B cell (primary cell): ENCODE results near the gene BRSK2. TPM values are rescaled to one million over a fixed set of nuclear protein-coding genes. Genes with fewer than 3 reads are reported as not detected.

ENCODE experiments used
- ATAC-seq: fragments of 200-7000 bp; cut with Tn5 transposase; one replicate; pipeline ENCODE4 v1.10.0; 2021; ENCODE audit warnings: low read depth, mild to moderate bottlenecking, moderate number of reproducible peaks, moderate library complexity
- CTCF ChIA-PET: fragments of 350-600 bp; sonication (Branson Sonifier 250); formaldehyde crosslinking; loops from one replicate; lab custom pipeline; 2021; ENCODE audit warnings: antibody characterized with exemption, inconsistent platforms; lab: Charles Lee
- POLR2A ChIA-PET: fragments of 350-600 bp; sonication (Branson Sonifier 250); formaldehyde crosslinking; loops from one replicate; lab custom pipeline; 2021; ENCODE audit warnings: antibody characterized with exemption; lab: Charles Lee
- DNase-seq: peaks from one replicate; pipeline ENCODE4 v3.0.0; 2013
- H2AFZ ChIP-seq: 2 replicates; pipeline ENCODE4 v1.6.1; 2012; ENCODE audit warnings: mild to moderate bottlenecking, low read depth, low read length; ENCODE audit not compliant: insufficient read depth, poor library complexity, severe bottlenecking
- H3K27ac ChIP-seq, 2 donors: 1 replicate in 1 of 2; 2 replicates in 1 of 2; pipeline ENCODE4 v1.5.1; 2012 to 2013; ENCODE audit warnings: low read length in 2 of 2, mild to moderate bottlenecking in 2 of 2, moderate library complexity in 1 of 2
- H3K27me3 ChIP-seq, 4 experiments: fragments of 200-600 bp in 1 of 4; sonication (generic) in 1 of 4; replicated peaks in 1 of 4; 1 replicate in 2 of 4; 2 replicates in 2 of 4; pipeline versions ENCODE4 v1.6.1 to v1.7.0; 2013 to 2016; ENCODE audit warnings: low read length in 3 of 4, mild to moderate bottlenecking in 2 of 4, mixed read lengths in 1 of 4, moderate library complexity in 1 of 4; ENCODE audit not compliant: insufficient read depth in 4 of 4, control insufficient read depth in 3 of 4; ENCODE audit errors: control extremely low read depth in 1 of 4
- H3K36me3 ChIP-seq, 2 experiments: replicated peaks in 1 of 2; 1 replicate in 1 of 2; 2 replicates in 1 of 2; pipeline versions ENCODE4 v1.6.1 to v1.7.1; 2013; ENCODE audit warnings: low read length in 1 of 2; ENCODE audit not compliant: insufficient read depth in 2 of 2, control insufficient read depth in 1 of 2; ENCODE audit errors: control extremely low read depth in 1 of 2, extremely low read depth in 1 of 2
- H3K4me1 ChIP-seq, 2 donors: fragments of 200-600 bp in 1 of 2; sonication (generic) in 1 of 2; 1 replicate in 1 of 2; 2 replicates in 1 of 2; pipeline versions ENCODE4 v1.5.1 to v1.6.1; 2013 to 2017; ENCODE audit warnings: low read length in 2 of 2; ENCODE audit not compliant: control insufficient read depth in 2 of 2, insufficient read depth in 2 of 2
- H3K4me2 ChIP-seq: replicated peaks from 2 replicates; pipeline ENCODE3; 2012; ENCODE audit warnings: mild to moderate bottlenecking, low read depth, low read length; ENCODE audit not compliant: poor library complexity, severe bottlenecking
- H3K4me3 ChIP-seq, 5 experiments: fragments of 200-600 bp in 1 of 5; sonication (generic) in 1 of 5; 1 replicate in 3 of 5; 2 replicates in 2 of 5; pipeline versions ENCODE4 v1.5.1 to v1.7.0; 2011 to 2016; ENCODE audit warnings: low read length in 4 of 5, mild to moderate bottlenecking in 4 of 5, low read depth in 2 of 5, control low read depth in 1 of 5, moderate library complexity in 1 of 5; ENCODE audit not compliant: insufficient read depth in 1 of 5; ENCODE audit errors: control extremely low read depth in 1 of 5, extremely low read depth in 1 of 5
- H3K79me2 ChIP-seq: fragments of 200-600 bp; sonication (generic); one replicate; pipeline ENCODE4 v1.6.0; 2016; ENCODE audit warnings: low read length; ENCODE audit not compliant: control insufficient read depth, insufficient read depth
- H3K9ac ChIP-seq: fragments of 200-600 bp; sonication (generic); 2 replicates; pipeline ENCODE4 v1.6.1; 2017; ENCODE audit warnings: mild to moderate bottlenecking, low read length, moderate library complexity
- H3K9me3 ChIP-seq, 3 donors: one replicate each; pipeline versions ENCODE4 v1.6.1 to v1.7.1; 2013; ENCODE audit warnings: low read length in 2 of 3; ENCODE audit not compliant: control insufficient read depth in 2 of 3, insufficient read depth in 1 of 3; ENCODE audit errors: control extremely low read depth in 1 of 3
- H4K20me1 ChIP-seq: 2 replicates; pipeline ENCODE4 v1.6.0; 2012; ENCODE audit warnings: mild to moderate bottlenecking, low read length; ENCODE audit not compliant: insufficient read depth, control insufficient read depth, poor library complexity, severe bottlenecking
- H3K27ac Mint-ChIP-seq: one replicate; pipeline ENCODE4 v1.8.0; 2021; ENCODE audit warnings: mixed read lengths
- H3K27me3 Mint-ChIP-seq: one replicate; pipeline ENCODE4 v1.8.0; 2021; ENCODE audit warnings: mixed read lengths
- H3K4me1 Mint-ChIP-seq: one replicate; pipeline ENCODE4 v1.8.0; 2021; ENCODE audit warnings: mixed read lengths
- H3K4me3 Mint-ChIP-seq: one replicate; pipeline ENCODE4 v1.8.0; 2021; ENCODE audit warnings: mixed read lengths
- H3K9me3 Mint-ChIP-seq: one replicate; pipeline ENCODE4 v1.8.0; 2022; ENCODE audit warnings: mixed read lengths; ENCODE audit not compliant: insufficient read depth
- CTCF ChIP-seq: fragments of 200-600 bp; IDR thresholded peaks from one replicate; pipeline ENCODE4 v1.8.0; 2022; ENCODE audit warnings: antibody characterized with exemption, mild to moderate bottlenecking
- EZH2 ChIP-seq: IDR thresholded peaks from 2 replicates; pipeline ENCODE4 v1.6.1; 2012; ENCODE audit warnings: borderline replicate concordance, low read depth, mild to moderate bottlenecking, moderate library complexity, low read length; ENCODE audit not compliant: insufficient read depth, poor library complexity, severe bottlenecking
- WGBS: methylation state at CpG from one replicate; pipeline ENCODE4 v1.1.5; 2013; ENCODE audit warnings: missing lambda C conversion rate; ENCODE audit not compliant: insufficient coverage; 5-methylcytosine and 5-hydroxymethylcytosine counted together
- intact Hi-C: fragments of 100-400 bp; cut with micrococcal nuclease; formaldehyde crosslinking; loops from one replicate; pipeline ENCODE4 v1.10.0; 2022
- polyA plus RNA-seq: library from polyadenylated mRNA; depleted of rRNA; stranded (reverse); fragments of >200 nt; gene quantifications from 2 replicates; pipeline ENCODE4 v1.2.3, GENCODE V29; 2012
- total RNA-seq, 2 donors: library from RNA; stranded (reverse); fragments of 120-200 nt in 1 of 2; gene quantifications; 1 replicate in 1 of 2; 2 replicates in 1 of 2; pipeline versions ENCODE4 v1.2.3 to v1.2.4, GENCODE V29; 2013 to 2022

Gene BRSK2
- total and polyA plus RNA-seq, 2 donors (not counting 1 experiment from before 2014, with no cell fraction given): 0.51 to 0.79 TPM

DNA sequence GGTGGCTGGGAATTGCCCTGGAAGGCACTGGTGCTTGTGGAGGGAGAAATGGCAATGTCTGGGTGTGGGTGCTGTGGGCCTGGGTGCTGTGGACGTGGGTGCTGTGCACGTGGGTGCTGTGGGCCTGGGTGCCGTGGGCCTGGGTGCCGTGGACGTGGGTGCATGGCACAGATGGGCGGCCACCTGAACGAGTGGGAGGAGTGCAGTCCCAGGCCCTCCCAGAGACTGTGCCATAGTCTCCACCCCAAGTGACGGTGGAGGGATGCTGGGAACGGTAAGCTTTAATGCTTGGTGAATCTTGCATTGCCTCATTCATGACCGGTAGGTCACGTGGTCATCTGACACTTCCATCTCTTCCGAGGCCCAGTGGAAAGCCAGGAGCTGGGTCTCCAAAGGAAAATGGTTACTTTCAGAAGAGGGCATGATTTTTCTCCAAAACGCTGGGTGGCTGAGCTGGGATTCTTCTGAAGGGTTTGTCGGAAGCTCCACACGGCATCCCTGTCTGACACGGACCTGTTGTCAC, 28.8 kb upstream of the BRSK2 start:
- H3K4me3 ChIP-seq: no peak overlapping the region
- ATAC-seq (no peak), DNase-seq (no peak)
- intact Hi-C loops: no loop called here
- no peak overlapping the region for H3K4me2 ChIP-seq
- H3K4me3 Mint-ChIP-seq: no peak overlapping the region
- TF ChIP-seq EZH2 (no peak), CTCF (no peak)
- H3K9me3 Mint-ChIP-seq: no peaks in the 10 kb centered on the region
- CTCF ChIA-PET: no interaction called here
- H3K9ac ChIP-seq: no peak overlapping the region
- H3K4me1 Mint-ChIP-seq: no peaks in the 10 kb centered on the region
- H3K27me3 ChIP-seq: peaks cover 0 to 4% (median 0%) of the 10 kb centered on the region in 4 experiments
- H3K4me1 ChIP-seq: no peaks in the 10 kb centered on the region
- POLR2A ChIA-PET: no interaction called here
- no peaks in the 10 kb centered on the region for H3K36me3 ChIP-seq
- no peak overlapping the region for H3K27ac Mint-ChIP-seq
- WGBS: 90% methylated on average over 16 of the region's 16 CpGs
- no peak overlapping the region for H3K27ac ChIP-seq
- H4K20me1 ChIP-seq: no peaks in the 10 kb centered on the region
- peaks cover 3% of the 10 kb centered on the region for H3K27me3 Mint-ChIP-seq
- no peaks in the 10 kb centered on the region for H3K79me2 ChIP-seq
- no peak overlapping the region for H2AFZ ChIP-seq
- peaks cover 0 to 27% (median 4%) of the 10 kb centered on the region in 3 donors for H3K9me3 ChIP-seq

DNA sequence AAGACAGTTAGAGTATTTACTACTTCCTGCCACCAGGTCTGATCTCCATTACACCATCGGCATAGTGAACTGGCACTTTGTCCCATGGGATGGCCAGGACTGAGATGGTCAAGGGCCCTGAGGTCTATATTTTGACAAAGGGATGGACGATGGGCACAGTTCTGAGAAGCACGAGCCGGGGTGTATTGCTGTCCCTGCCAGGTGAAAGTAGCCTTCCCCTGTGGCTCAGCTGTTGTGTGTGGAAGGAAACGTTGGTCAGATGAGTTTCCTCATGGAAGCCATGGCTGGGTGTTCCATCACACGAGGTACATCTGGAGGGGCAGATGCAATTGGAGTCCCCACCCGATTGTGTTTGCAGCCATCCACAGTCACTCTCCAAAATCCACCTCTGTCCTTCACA, 27.9 kb upstream of the BRSK2 start:
- H3K27ac ChIP-seq: no peak overlapping the region
- no peak for ATAC-seq
- no peak overlapping the region for H2AFZ ChIP-seq
- Mint-ChIP-seq H3K27me3 (peaks cover 1% of the 10 kb centered on the region), H3K27ac (no peak overlapping the region), H3K4me3 (no peak overlapping the region), H3K9me3 (peaks cover 7% of the 10 kb centered on the region), H3K4me1 (no peaks in the 10 kb centered on the region)
- no peaks in the 10 kb centered on the region for H4K20me1 ChIP-seq
- peaks cover 0 to 36% (median 8%) of the 10 kb centered on the region in 3 donors for H3K9me3 ChIP-seq
- TF ChIP-seq CTCF (no peak), EZH2 (no peak)
- no peaks in the 10 kb centered on the region for H3K36me3 ChIP-seq
- 89% methylated on average over 6 of the region's 7 CpGs for WGBS
- ChIA-PET CTCF (no interaction called here), POLR2A (no interaction called here)
- no peaks in the 10 kb centered on the region for H3K4me1 ChIP-seq
- no peak overlapping the region for H3K4me2 ChIP-seq
- H3K79me2 ChIP-seq: no peaks in the 10 kb centered on the region
- H3K4me3 ChIP-seq: no peak overlapping the region
- intact Hi-C loops: no loop called here
- no peak overlapping the region for H3K9ac ChIP-seq
- no peak for DNase-seq
- H3K27me3 ChIP-seq: peaks cover 0 to 4% (median 0%) of the 10 kb centered on the region in 4 experiments
